Naive B cell (primary cell): ENCODE measurements around the gene CUTA. TPM values are rescaled to one million over a fixed set of nuclear protein-coding genes. Genes with fewer than 3 reads are reported as not detected.

Source experiments
- ATAC-seq, 2 donors: fragments of 150-1000 bp; cut with Tn5 transposase; 2 replicates each; pipeline ENCODE4 v1.10.0; 2021; ENCODE audit warnings: low read depth in 2 of 2, mild to moderate bottlenecking in 2 of 2, moderate library complexity in 2 of 2
- DNase-seq: peaks from one replicate; pipeline ENCODE4 v3.0.0; 2022
- H3K27ac Mint-ChIP-seq, 6 donors: one replicate each; pipeline ENCODE4 v1.8.0; 2020 to 2022; ENCODE audit warnings: mild to moderate bottlenecking in 6 of 6, mixed read lengths in 6 of 6, moderate library complexity in 5 of 6, inconsistent platforms in 2 of 6
- H3K27me3 Mint-ChIP-seq, 3 donors: one replicate each; pipeline ENCODE4 v1.8.0; 2021 to 2022; ENCODE audit warnings: mixed read lengths in 3 of 3, mild to moderate bottlenecking in 1 of 3
- H3K36me3 Mint-ChIP-seq, 2 donors: one replicate each; pipeline ENCODE4 v1.8.0; 2020 to 2022; ENCODE audit warnings: mixed read lengths in 2 of 2, inconsistent platforms in 1 of 2, mild to moderate bottlenecking in 1 of 2
- H3K4me1 Mint-ChIP-seq, 3 donors: one replicate each; pipeline ENCODE4 v1.8.0; 2020 to 2022; ENCODE audit warnings: mixed read lengths in 3 of 3, inconsistent platforms in 1 of 3, mild to moderate bottlenecking in 1 of 3, moderate library complexity in 1 of 3
- H3K4me3 Mint-ChIP-seq, 8 donors: one replicate each; pipeline ENCODE4 v1.8.0; 2020 to 2022; ENCODE audit warnings: mild to moderate bottlenecking in 8 of 8, mixed read lengths in 8 of 8, moderate library complexity in 8 of 8, inconsistent platforms in 2 of 8
- H3K9me3 Mint-ChIP-seq, 7 donors: one replicate each; pipeline ENCODE4 v1.8.0; 2020 to 2022; ENCODE audit warnings: mixed read lengths in 7 of 7, mild to moderate bottlenecking in 5 of 7, inconsistent platforms in 2 of 7, moderate library complexity in 1 of 7
- polyA plus RNA-seq, 6 donors: library from polyadenylated mRNA; unstranded; fragments of 300-500 nt; fragmentation: Illumina TruSeq; gene quantifications; one replicate each; pipeline ENCODE4 v1.2.3, GENCODE V29; 2021; ENCODE audit warnings: low read depth in 6 of 6

The CUTA gene
- polyA plus RNA-seq, 6 donors from 2014 or later, result 237 to 281 (median 263) TPM

DNA sequence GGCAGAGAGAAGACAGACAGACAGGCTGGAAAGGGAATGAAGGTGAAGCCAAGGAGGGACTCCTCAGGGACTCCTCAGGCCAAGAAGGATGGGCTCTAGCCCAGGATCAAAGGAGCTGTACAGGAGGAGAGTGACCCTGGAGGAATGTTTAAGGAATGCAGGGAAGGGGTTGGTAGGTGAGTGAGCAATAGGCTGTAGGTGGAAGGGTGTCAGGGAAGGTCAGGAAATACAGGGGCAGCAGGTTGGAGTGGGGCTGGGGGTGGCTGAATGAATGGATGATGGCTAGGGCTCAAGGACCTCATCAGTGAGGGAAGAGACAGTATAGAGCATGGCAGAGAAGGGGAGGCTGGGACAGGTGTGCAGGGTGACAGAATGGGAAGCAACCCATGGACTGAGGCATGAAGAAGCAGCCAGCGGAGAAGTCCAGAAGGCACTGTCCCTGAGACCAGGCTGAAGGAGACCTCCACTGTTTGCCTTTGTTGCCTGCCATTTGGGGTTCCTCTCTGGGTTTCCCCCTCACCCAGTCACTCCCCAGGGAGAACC is 15.2 kb upstream of the CUTA start:
- peak overlapping the region; percentile 68 to 97 (median 91) for H3K4me3 Mint-ChIP-seq
- H3K27me3 Mint-ChIP-seq, result no peaks in the 10 kb centered on the region
- ATAC-seq (no peak), DNase-seq (no peak)
- H3K36me3 Mint-ChIP-seq, result peaks cover 10 to 13% of the 10 kb centered on the region in 2 donors
- H3K27ac Mint-ChIP-seq, result peak overlapping the region; percentile 67 to 98 (median 96)
- H3K9me3 Mint-ChIP-seq, result peaks cover 0 to 1% (median 0%) of the 10 kb centered on the region in 7 donors
- H3K4me1 Mint-ChIP-seq, result peaks cover 63 to 70% (median 69%) of the 10 kb centered on the region in 3 donors

- Mint-ChIP-seq H3K9me3 (peaks cover 0 to 1% (median 0%) of the 10 kb centered on the region in 7 donors), H3K27ac (peak overlapping the region; percentile 67 to 98 (median 96)), H3K27me3 (no peaks in the 10 kb centered on the region), H3K4me3 (peak overlapping the region; percentile 68 to 97 (median 91)), H3K4me1 (peaks cover 63 to 71% (median 70%) of the 10 kb centered on the region in 3 donors), H3K36me3 (peaks cover 10% of the 10 kb centered on the region in 2 donors)
- ATAC-seq (no peak), DNase-seq (no peak)
Measured at GRCh38 chr6:33432546-33432945, 14.6 kb upstream of the CUTA start.

DNA sequence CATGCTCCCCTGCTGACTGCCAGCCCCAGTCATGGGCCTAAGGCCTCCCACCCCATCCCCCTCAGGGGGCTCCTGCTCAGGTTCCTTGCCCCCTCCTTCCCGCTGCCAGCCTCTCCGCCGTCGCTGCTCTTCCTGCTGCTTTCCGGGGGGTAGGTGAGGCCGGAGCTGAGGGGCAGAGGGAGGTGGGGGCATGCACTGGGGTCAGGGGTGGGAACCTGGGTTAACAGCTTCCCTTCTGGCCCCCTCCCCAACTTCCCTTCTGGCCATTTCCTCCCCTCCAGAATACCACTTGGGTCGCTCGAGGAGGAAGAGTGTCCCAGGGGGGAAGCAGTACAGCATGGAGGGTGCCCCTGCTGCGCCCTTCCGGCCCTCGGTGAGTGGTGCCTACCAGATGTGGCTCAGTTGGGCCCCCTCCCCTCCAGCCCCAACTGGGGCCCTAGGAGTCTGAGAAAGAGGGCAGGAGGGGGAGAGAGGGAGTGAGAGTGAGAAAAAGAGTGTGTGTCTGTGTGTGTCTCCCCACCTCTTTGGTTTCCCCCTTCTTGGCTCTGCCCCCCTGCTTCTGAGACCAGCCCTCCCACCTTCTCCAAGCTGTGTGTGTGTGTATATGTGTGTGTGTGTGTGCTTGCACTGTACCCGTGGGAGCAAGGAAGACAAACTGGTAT is 14.1 kb upstream of the CUTA start:
- Mint-ChIP-seq H3K4me1 (peaks cover 68 to 76% (median 76%) of the 10 kb centered on the region in 3 donors), H3K36me3 (peaks cover 5% of the 10 kb centered on the region in 2 donors), H3K9me3 (peaks cover 0 to 1% (median 0%) of the 10 kb centered on the region in 7 donors), H3K27ac (peak overlapping the region; percentile 76 to 98 (median 95)), H3K4me3 (peak overlapping the region; percentile 68 to 97 (median 90)), H3K27me3 (no peaks in the 10 kb centered on the region)
- ATAC-seq (peak; percentile 44 to 45), DNase-seq (peak; percentile 63)

DNA sequence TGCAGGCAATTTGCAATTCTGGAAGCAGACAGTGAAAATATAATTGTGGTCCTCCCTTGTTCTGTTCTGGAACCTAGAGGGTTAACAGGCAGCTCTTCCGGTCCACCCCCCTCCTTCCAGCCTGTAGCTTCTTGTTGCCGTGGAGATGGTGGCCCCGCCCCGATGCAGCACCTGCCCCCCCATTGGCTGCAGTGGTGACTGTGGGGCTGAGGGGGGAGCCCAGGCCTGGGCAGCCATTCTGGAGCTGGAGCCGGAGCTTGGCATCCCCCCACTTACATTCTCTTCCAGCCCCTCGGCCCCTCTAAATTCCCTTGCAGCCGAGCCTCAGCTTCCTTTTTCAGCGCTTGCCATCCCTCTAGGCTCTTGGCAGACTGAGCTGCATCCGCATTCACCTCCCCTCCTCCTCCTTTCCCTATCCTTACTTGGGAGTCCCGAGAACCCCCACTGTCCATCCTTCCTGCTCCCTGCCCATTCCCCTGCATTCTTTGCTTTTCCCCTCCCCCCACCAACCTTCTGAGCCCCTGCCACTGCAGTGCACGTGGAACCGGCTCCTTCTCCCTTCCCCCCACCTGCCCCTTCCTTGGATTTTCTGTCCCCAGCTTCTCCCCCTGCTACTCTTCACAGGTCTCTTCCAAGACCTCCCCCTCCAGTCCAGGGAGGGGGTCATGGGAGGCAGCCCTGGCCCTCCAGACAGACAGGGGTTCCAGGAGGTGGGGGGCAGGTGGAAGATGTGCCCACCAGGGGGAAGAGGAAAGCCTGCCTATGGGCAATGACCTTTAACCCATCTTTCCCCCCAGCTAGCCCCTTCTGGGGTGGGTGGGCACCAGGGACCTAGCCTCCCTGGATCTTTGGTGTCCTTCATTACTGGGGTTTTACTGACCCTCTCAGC is 13.3 kb upstream of the CUTA start:
- Mint-ChIP-seq H3K27ac (peak overlapping the region; percentile 56 to 98 (median 96)), H3K9me3 (peaks cover 0 to 1% (median 0%) of the 10 kb centered on the region in 7 donors), H3K4me1 (peaks cover 75 to 84% (median 83%) of the 10 kb centered on the region in 3 donors), H3K27me3 (no peaks in the 10 kb centered on the region), H3K36me3 (no peaks in the 10 kb centered on the region), H3K4me3 (peak overlapping the region; percentile 86 to 97 (median 90))
- peak; percentile 81 for DNase-seq
- ATAC-seq, result peak; percentile 58 to 60

- DNase-seq (no peak), ATAC-seq (no peak)
- H3K4me3 Mint-ChIP-seq, result peak overlapping the region; percentile 48 to 97 (median 90)
- H3K36me3 Mint-ChIP-seq, result no peaks in the 10 kb centered on the region
- no peaks in the 10 kb centered on the region for H3K27me3 Mint-ChIP-seq
- H3K9me3 Mint-ChIP-seq, result peaks cover 0 to 1% (median 0%) of the 10 kb centered on the region in 7 donors
- peaks cover 78 to 89% (median 87%) of the 10 kb centered on the region in 3 donors for H3K4me1 Mint-ChIP-seq
- H3K27ac Mint-ChIP-seq, result peak overlapping the region in 5 of 6 donors; percentile 87 to 98 (median 96)
Measured at GRCh38 chr6:33430334-33430733, 12.4 kb upstream of the CUTA start.

GRCh38 chr6:33429750-33430052 is 11.8 kb upstream of the CUTA start:
- no peaks in the 10 kb centered on the region for H3K27me3 Mint-ChIP-seq
- no peaks in the 10 kb centered on the region for H3K36me3 Mint-ChIP-seq
- peaks cover 81 to 91% (median 91%) of the 10 kb centered on the region in 3 donors for H3K4me1 Mint-ChIP-seq
- H3K4me3 Mint-ChIP-seq, result peak overlapping the region; percentile 48 to 97 (median 90)
- ATAC-seq (no peak), DNase-seq (no peak)
- peak overlapping the region in 5 of 6 donors; percentile 73 to 98 (median 95) for H3K27ac Mint-ChIP-seq
- H3K9me3 Mint-ChIP-seq, result peaks cover 0 to 1% (median 0%) of the 10 kb centered on the region in 7 donors

DNA sequence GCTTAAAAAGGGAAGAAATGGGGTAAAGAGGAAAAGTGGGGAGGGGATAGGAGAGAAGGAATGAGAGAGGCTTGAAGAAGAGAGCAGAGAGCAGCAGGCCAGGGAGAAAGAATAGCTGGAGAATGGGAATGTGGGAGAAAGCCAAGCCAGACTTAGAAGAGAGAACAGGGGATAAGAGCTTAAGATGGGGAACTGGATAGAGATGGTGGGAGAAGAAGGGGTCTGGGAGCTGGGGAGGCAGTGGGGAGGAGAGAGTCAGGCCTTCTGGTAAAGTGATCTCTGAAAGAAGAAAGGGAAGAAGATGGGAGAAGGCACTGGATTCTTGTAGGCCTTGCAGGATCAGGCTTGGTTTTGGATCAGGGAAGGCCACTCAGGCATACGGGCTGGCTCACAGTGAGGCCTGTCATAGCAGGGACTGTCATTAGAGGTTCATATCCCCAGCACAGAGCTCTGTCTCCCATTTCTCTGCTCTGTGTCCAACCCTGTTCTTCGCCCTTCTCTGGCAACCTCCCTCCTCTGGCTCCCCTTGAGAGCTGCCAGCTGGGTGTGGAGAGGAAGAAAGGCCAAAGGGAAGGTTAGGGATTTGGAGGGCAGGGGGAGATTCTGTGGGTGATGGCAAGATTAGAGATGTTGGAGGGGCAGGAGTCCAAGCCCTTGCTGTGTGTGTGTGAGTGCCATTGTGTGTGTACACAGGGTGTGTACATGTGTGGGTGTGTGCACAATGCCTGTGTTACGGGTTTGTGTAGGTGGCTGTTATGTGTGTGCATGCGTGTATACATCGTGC is 11.3 kb upstream of the CUTA start:
- Mint-ChIP-seq H3K27me3 (no peaks in the 10 kb centered on the region), H3K4me1 (peaks cover 86 to 94% (median 93%) of the 10 kb centered on the region in 3 donors), H3K9me3 (peaks cover 0 to 1% (median 0%) of the 10 kb centered on the region in 7 donors), H3K27ac (peak overlapping the region; percentile 76 to 98 (median 92)), H3K4me3 (peak overlapping the region; percentile 85 to 97 (median 91)), H3K36me3 (no peaks in the 10 kb centered on the region)
- DNase-seq (no peak), ATAC-seq (no peak)

DNA sequence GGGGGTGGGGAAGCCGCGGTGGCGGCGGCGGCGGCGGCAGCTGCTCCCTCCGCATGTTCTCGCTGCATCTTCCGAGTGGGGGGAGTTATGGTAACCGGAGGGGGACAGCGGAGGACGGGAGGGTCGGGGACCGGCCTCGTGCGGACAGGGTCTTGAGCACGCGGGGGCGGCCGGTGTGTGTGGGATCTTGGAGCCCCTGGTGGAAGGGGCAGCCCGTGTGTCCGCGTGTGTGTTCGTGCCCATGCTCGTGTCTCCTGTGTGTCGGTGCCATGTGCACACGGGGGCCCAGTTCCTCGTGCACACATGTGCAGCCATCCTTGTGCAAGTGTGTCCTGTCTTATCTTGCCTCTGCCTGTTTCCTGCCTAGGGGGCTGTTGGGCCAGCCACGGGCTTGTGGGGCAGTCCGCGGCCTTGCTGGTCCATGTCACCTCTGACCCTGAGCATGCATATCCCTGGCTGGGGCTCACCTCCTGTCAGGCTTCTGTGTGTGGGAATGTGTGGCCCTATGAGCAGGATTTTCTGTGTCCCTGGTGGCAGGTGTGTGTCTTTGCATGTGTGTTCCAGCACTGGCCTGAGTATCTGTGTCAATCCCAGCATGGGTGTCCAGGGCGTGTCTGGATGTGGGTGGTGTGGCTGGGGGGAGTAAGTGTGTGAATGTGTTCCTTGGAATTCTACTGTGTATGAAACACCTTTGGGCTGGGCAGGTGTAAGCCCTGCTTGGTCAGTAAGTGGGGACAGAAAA is 10.5 kb upstream of the CUTA start:
- peak; percentile 16 to 24 for ATAC-seq
- peak; percentile 52 for DNase-seq
- Mint-ChIP-seq H3K27ac (peak overlapping the region; percentile 71 to 98 (median 92)), H3K4me1 (peaks cover 87 to 94% (median 91%) of the 10 kb centered on the region in 3 donors), H3K36me3 (no peaks in the 10 kb centered on the region), H3K27me3 (no peaks in the 10 kb centered on the region), H3K4me3 (peak overlapping the region; percentile 85 to 97 (median 91)), H3K9me3 (peaks cover 0 to 1% (median 0%) of the 10 kb centered on the region in 7 donors)

GRCh38 chr6:33427585-33428223 is 9.8 kb upstream of the CUTA start:
- no peaks in the 10 kb centered on the region for H3K36me3 Mint-ChIP-seq
- H3K4me1 Mint-ChIP-seq, result peaks cover 83 to 87% (median 84%) of the 10 kb centered on the region in 3 donors
- peaks cover 0 to 1% (median 0%) of the 10 kb centered on the region in 7 donors for H3K9me3 Mint-ChIP-seq
- H3K27ac Mint-ChIP-seq, result peak overlapping the region; percentile 97 to 99 (median 99)
- no peaks in the 10 kb centered on the region for H3K27me3 Mint-ChIP-seq
- ATAC-seq (peak; percentile 14 to 17), DNase-seq (peak; percentile 74)
- peak overlapping the region; percentile 90 to 99 (median 94) for H3K4me3 Mint-ChIP-seq

GRCh38 chr6:33426590-33427511 is 8.9 kb upstream of the CUTA start:
- peak; percentile 50 for DNase-seq
- H3K4me3 Mint-ChIP-seq, result peak overlapping the region; percentile 83 to 99 (median 94)
- H3K27ac Mint-ChIP-seq, result peak overlapping the region; percentile 97 to 99 (median 99)
- ATAC-seq, result peak; percentile 24 to 29
- peaks cover 74 to 78% (median 75%) of the 10 kb centered on the region in 3 donors for H3K4me1 Mint-ChIP-seq
- no peaks in the 10 kb centered on the region for H3K36me3 Mint-ChIP-seq
- H3K9me3 Mint-ChIP-seq, result no peaks in the 10 kb centered on the region
- H3K27me3 Mint-ChIP-seq, result no peaks in the 10 kb centered on the region
